ENCODE measurements around the gene KCTD2.

GRCh38 chr17:75006653-75007052, 40.4 kb upstream of the KCTD2 start:
- no peak for TF ChIP-seq TARDBP (IDR thresholded peaks at IDR 0.05)
- TF ChIP-seq BHLHE40 (IDR thresholded peaks at IDR 0.05; ENCODE audit: borderline replicate concordance) = no peak
- TF ChIP-seq LEF1 (IDR thresholded peaks at IDR 0.05; ENCODE audit: borderline replicate concordance) = no peak
- no peak for TF ChIP-seq FOXM1 (IDR thresholded peaks at IDR 0.05; ENCODE audit: borderline replicate concordance)
- TF ChIP-seq FOXK2 (IDR thresholded peaks at IDR 0.05) = no peak
- TF ChIP-seq SP1 (IDR thresholded peaks at IDR 0.05) = no peak

Measured in HEK293T (cell line).